ENCODE data around the gene SLC5A12. TPM values are rescaled to one million over a fixed set of nuclear protein-coding genes. Genes with fewer than 3 reads are reported as not detected.

Gene SLC5A12
- total RNA-seq (2012; rRNA removed) (not detected in 2 replicates), polyA plus RNA-seq (2012; rRNA removed) (not detected in 2 replicates), Bru-seq, nascent RNA (percentile 6 among the genes with signal in this experiment), BruChase-seq, experiment 1, labeled RNA remaining after a 6-hour chase (percentile 9 among the genes with signal in this experiment), BruChase-seq, experiment 2, labeled RNA remaining after a 2-hour chase (percentile 2 among the genes with signal in this experiment)
- not detected in 2 replicates for polyA plus RNA-seq (2012; cell fraction: cytosol; rRNA removed)
- polyA plus RNA-seq (2012; cell fraction: nucleus; rRNA removed; ENCODE audit: low replicate concordance) = 0.02 TPM in 1 of 2 replicates, not detected in the other
- long read RNA-seq = 0 reads

GRCh38 chr11:26721948-26722475 lies at the start of gene SLC5A12:
TSS of gene SLC5A12 (minus strand) at chr11:26722060. CDS start at chr11:26721714, 346 bp downstream.
- no peak within 1 kb of the TSS for H2BK15ac ChIP-seq (ENCODE audit: low read depth, low read length)
- dilution Hi-C loops (cut with HindIII; ENCODE audit: low sequenced_read_pairs, unreplicated experiment) = no loop called here
- no peak within 1 kb of the TSS for H4K5ac ChIP-seq (ENCODE audit: low read depth, low read length)
- no TSS peak for BruUV-seq (replicated peaks)
- no peak for ATAC-seq (ENCODE audit: low read depth)
- no peak within 1 kb of the TSS for H4K91ac ChIP-seq (ENCODE audit: insufficient read depth, low read depth, low read length)
- no peaks in the 10 kb centered on the region for H4K20me1 ChIP-seq (ENCODE audit: insufficient read depth, low read length)
- H3K27me3 ChIP-seq (ENCODE audit: control insufficient read depth, insufficient read depth, low read length) = no peaks in the 10 kb centered on the region
- WGBS, 2 experiments (ENCODE audit: extremely low coverage in 2 of 2, insufficient read length in 1 of 2) = no CpG with 5 or more reads among the region's 3 CpGs
- ChIA-PET CTCF (no interaction called here), POLR2A (ENCODE audit: unreplicated experiment) (no interaction called here)
- no peaks in the 10 kb centered on the region for H3K36me3 ChIP-seq (ENCODE audit: control insufficient read depth, insufficient read depth, low read length)
- H4K8ac ChIP-seq (ENCODE audit: low read depth in 2 of 2, low read length in 2 of 2) = no peak within 1 kb of the TSS
- DNase-seq = no peak
- no peak within 1 kb of the TSS for H3K18ac ChIP-seq (ENCODE audit: low read depth, low read length)
- no peaks in the 10 kb centered on the region for H3K9me1 ChIP-seq (ENCODE audit: insufficient read depth, low read length)
- intact Hi-C loops (cut with micrococcal nuclease) = no loop called here
- H3K79me1 ChIP-seq (ENCODE audit: low read depth in 1 of 2, low read length in 2 of 2) = no peaks in the 10 kb centered on the region
- H3K27ac ChIP-seq (ENCODE audit: insufficient read depth, low read length) = no peak within 1 kb of the TSS
- no peaks in the 10 kb centered on the region for H3K9me3 ChIP-seq (ENCODE audit: control insufficient read depth, insufficient read depth, low read length)
- no peaks in the 10 kb centered on the region for H3K4me1 ChIP-seq (ENCODE audit: control insufficient read depth, insufficient read depth, low read length)
- no peak within 1 kb of the TSS for H3K56ac ChIP-seq (ENCODE audit: extremely low read depth, insufficient read depth, low read length)
- H2BK120ac ChIP-seq (ENCODE audit: low read depth, low read length) = no peak within 1 kb of the TSS
- no peak within 1 kb of the TSS for H2BK20ac ChIP-seq (ENCODE audit: low read depth, low read length)
- H3K4ac ChIP-seq (ENCODE audit: low read depth, low read length) = no peak within 1 kb of the TSS
- no peak within 1 kb of the TSS for H3K23ac ChIP-seq (ENCODE audit: low read depth, low read length)
- no peak within 1 kb of the TSS for H3K9ac ChIP-seq (ENCODE audit: low read depth, low read length)
- no peak within 1 kb of the TSS for H2BK5ac ChIP-seq (ENCODE audit: low read depth, low read length, poor library complexity, severe bottlenecking)
- no peak within 1 kb of the TSS for H2AFZ ChIP-seq (replicated peaks; ENCODE audit: low read length, poor library complexity)
- H3K14ac ChIP-seq (replicated peaks; ENCODE audit: low read depth, low read length) = no peak within 1 kb of the TSS
- no peak within 1 kb of the TSS for H2AK9ac ChIP-seq (replicated peaks; ENCODE audit: low read depth, low read length, poor library complexity)
- in situ Hi-C loops (cut with MboI; ENCODE audit: low sequenced_read_pairs) = no loop called here
- H3K4me2 ChIP-seq (ENCODE audit: low read depth, low read length) = no peak within 1 kb of the TSS
- TF ChIP-seq USF2 (IDR thresholded peaks at IDR 0.05; ENCODE audit: low read depth, low read length) (no peak), MAFK (IDR thresholded peaks at IDR 0.05; ENCODE audit: low read depth, low read length) (peak; percentile 81)
- H3K4me3 ChIP-seq (ENCODE audit: insufficient read depth, low read depth, low read length) = no peak within 1 kb of the TSS
- H2AK5ac ChIP-seq (ENCODE audit: low read depth, low read length) = no peak within 1 kb of the TSS

Measured in IMR-90 (cell line).